Right atrium auricular region (tissue), 2 donors: Measurements from ENCODE around the gene AHNAK. TPM values are rescaled to one million over a fixed set of nuclear protein-coding genes. Genes with fewer than 3 reads are reported as not detected.

Experiments
- DNase-seq: peaks from one replicate; pipeline ENCODE4 v3.0.0-alpha.2; 2019; ENCODE audit warnings: low spot score
- H3K27ac ChIP-seq, 2 donors: fragments of 200-600 bp; sonication (generic); 1 replicate in 1 of 2; 2 replicates in 1 of 2; pipeline ENCODE4 v1.5.1; 2016 to 2019
- H3K27me3 ChIP-seq, 2 donors: fragments of 200-600 bp; sonication (generic); one replicate each; pipeline versions ENCODE4 v1.5.1 to v1.6.0; 2017 to 2019
- H3K36me3 ChIP-seq: fragments of 200-600 bp; sonication (generic); one replicate; pipeline ENCODE4 v1.5.1; 2016
- H3K4me1 ChIP-seq, 2 donors: fragments of 200-600 bp; sonication (generic); one replicate each; pipeline versions ENCODE4 v1.5.1 to v1.6.0; 2017 to 2019
- H3K4me3 ChIP-seq, 2 donors: fragments of 200-600 bp; sonication (generic); 1 replicate in 1 of 2; 2 replicates in 1 of 2; pipeline ENCODE4 v1.5.1; 2017 to 2019; ENCODE audit warnings: mild to moderate bottlenecking in 1 of 2, moderate library complexity in 1 of 2
- H3K9me3 ChIP-seq, 2 donors: fragments of 200-600 bp; sonication (generic); one replicate each; pipeline ENCODE4 v1.5.1; 2019
- total RNA-seq, 2 donors: library from RNA; depleted of rRNA; stranded (reverse); fragments of >200 nt; gene quantifications; one replicate each; pipeline ENCODE4 v1.1.0, GENCODE V29; 2016
- TF ChIP-seq, protein P1 (sequence below), 2 donors: fragments of 200-600 bp; sonication (generic); IDR thresholded peaks; one replicate each; pipeline ENCODE4 v1.5.1; 2019; ENCODE audit warnings: antibody characterized with exemption in 2 of 2

AHNAK gene
- total RNA-seq, 2 donors from 2014 or later = 270 to 441 TPM

DNA sequence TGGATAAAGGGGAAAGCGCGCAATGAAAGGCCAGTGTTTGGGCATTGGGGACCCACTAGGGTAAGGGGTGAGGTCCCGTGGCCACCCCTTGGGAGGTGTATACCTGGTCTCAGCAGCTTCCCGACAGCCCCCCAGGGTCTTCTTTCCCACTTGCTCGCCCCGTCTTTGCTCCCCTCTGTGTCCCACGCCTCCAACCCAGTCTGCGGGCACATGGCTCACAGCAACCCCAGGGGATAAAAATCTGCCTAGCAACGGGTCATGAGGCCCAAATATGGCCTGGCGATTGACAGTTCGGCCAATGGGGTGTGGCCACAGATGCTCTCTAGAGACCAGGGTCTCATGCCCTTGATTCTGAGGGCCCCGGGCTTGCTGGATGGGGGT is 41.6 kb downstream of the AHNAK start:
- Histone ChIP-seq H3K4me1 (peaks cover 0 to 90% of the 10 kb centered on the region in 2 donors), H3K36me3 (no peaks in the 10 kb centered on the region), H3K27ac (peak overlapping the region; percentile 11 to 20), H3K9me3 (no peaks in the 10 kb centered on the region), H3K4me3 (peak overlapping the region in 1 of 2 donors; percentile 39), H3K27me3 (no peaks in the 10 kb centered on the region)
- TF ChIP-seq, protein P1, sequence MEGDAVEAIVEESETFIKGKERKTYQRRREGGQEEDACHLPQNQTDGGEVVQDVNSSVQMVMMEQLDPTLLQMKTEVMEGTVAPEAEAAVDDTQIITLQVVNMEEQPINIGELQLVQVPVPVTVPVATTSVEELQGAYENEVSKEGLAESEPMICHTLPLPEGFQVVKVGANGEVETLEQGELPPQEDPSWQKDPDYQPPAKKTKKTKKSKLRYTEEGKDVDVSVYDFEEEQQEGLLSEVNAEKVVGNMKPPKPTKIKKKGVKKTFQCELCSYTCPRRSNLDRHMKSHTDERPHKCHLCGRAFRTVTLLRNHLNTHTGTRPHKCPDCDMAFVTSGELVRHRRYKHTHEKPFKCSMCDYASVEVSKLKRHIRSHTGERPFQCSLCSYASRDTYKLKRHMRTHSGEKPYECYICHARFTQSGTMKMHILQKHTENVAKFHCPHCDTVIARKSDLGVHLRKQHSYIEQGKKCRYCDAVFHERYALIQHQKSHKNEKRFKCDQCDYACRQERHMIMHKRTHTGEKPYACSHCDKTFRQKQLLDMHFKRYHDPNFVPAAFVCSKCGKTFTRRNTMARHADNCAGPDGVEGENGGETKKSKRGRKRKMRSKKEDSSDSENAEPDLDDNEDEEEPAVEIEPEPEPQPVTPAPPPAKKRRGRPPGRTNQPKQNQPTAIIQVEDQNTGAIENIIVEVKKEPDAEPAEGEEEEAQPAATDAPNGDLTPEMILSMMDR (IDR thresholded peaks at IDR 0.05) = no peak
- no peak for DNase-seq

DNA sequence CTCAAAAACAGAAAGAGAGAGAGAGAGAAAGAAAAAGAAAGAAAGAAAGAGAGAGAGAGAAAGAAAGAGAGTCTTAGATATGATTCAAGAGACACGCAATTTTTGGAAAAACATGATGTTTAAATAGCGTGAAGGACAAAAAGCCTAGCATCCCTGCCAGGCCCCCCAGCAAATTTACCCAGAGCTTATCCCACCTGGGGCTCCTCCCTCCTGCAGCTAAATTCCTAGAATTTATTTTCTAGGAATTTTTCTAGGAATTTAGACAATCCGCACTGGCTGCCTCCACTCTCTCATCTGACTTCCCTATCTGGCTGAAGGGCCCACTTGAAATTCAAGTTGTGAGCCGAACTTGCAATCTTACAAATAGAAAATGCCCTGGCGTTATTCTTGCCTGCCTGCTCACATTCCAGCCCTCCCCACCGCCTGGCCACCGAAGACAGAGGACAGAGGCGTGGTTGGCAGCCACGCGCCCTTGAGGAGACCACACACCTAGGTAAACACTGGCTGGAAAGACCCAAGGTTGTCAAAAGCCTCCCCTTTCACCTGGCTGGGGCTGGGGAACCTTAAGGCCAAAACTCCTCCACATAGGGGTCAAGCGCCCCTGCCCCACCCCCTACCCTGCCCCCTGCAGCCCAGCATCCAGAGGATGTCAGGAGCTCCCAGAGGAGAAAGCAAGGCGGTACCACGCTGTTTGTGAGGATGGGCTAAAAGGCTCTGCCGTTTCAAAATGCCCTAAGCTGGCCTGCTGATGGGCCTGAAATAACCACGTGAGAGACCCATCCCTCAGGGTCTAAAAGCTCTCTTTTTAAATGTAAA is 42.2 kb downstream of the AHNAK start:
- Histone ChIP-seq H3K4me3 (no peak overlapping the region), H3K4me1 (peaks cover 0 to 94% of the 10 kb centered on the region in 2 donors), H3K9me3 (no peaks in the 10 kb centered on the region), H3K27ac (peak overlapping the region in 1 of 2 donors; percentile 28), H3K27me3 (no peaks in the 10 kb centered on the region), H3K36me3 (no peaks in the 10 kb centered on the region)
- TF ChIP-seq, protein P1 (IDR thresholded peaks at IDR 0.05) = no peak
- DNase-seq = no peak

DNA sequence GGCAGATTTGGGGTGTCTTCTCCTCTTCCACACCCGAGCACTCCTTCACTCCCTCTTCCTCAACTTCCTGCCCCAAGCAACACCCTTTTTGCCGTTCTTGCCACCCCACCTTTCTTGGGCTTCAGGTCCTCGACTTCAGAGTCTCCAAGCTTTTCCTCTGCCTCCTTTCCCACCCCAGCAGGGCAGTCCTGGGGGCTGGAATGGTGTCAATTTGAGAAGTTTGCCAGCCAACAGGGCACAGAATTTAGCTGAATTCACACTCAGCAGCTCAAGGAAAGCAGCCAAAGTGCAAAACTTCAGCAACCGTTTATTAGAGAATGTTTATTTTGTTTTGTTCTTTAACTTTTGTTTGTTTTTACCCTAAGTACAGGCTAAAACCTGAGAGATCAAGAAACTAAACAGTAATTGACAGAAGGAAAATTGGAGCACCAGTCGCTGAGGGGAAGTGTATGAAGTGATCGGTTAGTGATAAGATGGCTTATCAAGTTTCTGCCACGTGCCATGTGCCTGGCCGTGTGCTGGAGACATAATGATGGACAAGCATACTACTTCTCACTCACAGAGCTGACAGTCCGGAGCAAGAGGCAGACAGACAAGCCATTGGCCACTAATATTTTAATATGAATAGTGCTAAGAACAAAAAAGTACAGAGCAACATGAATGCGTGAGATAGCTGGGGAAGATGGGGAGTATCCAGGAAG is 44.4 kb downstream of the AHNAK start:
- Histone ChIP-seq H3K4me3 (no peak overlapping the region), H3K27me3 (no peaks in the 10 kb centered on the region), H3K4me1 (peaks cover 0 to 80% of the 10 kb centered on the region in 2 donors), H3K36me3 (no peaks in the 10 kb centered on the region), H3K9me3 (no peaks in the 10 kb centered on the region), H3K27ac (peak overlapping the region; percentile 60 to 67)
- TF ChIP-seq, protein P1 (IDR thresholded peaks at IDR 0.05) = no peak
- DNase-seq = no peak

DNA sequence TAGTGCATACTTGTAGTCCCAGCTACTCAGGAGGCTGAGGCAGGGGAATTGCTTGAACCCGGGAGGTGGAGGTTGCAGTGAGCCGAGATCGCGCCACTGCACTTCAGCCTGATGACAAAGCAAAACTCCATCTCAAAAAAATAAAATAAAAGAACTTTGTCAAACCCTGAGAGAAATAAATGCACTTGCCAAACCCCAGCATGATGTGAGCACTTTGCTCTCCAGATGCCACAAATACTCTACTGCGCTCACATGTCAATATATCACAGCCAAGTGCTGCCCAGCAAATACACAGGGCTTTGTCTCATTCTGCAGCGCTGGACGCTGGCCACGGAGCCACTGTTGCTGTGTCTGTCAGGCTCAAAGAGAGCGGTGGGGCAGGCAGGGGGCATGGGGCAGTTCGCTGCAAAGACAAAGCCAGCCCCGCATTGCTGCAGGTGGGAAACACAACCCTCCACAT is 45.1 kb downstream of the AHNAK start:
- TF ChIP-seq, protein P1 (IDR thresholded peaks at IDR 0.05) = no peak
- Histone ChIP-seq H3K4me3 (no peak overlapping the region), H3K27me3 (no peaks in the 10 kb centered on the region), H3K4me1 (peaks cover 0 to 75% of the 10 kb centered on the region in 2 donors), H3K27ac (peak overlapping the region; percentile 60 to 67), H3K9me3 (no peaks in the 10 kb centered on the region), H3K36me3 (no peaks in the 10 kb centered on the region)
- DNase-seq = no peak

DNA sequence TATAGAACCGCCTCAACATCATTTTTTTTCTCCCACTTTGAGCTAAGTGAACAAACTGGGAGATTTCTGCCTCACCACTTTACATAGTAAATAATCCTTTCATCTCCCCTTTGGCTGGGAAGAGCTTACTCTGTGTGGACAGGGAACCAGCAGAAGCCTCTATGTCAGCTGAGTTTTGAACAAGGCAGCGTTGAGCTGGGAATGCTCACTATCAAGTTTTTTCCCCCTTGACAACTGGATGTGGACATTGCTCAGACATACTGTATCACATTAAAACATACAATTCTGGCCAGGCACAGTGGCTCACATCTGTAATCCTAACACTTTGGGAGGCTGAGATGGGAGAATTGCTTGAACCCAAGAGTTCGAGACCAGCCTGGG is 46.0 kb downstream of the AHNAK start:
- H3K36me3 ChIP-seq = no peaks in the 10 kb centered on the region
- TF ChIP-seq, protein P1 (IDR thresholded peaks at IDR 0.05) = no peak
- H3K4me3 ChIP-seq = no peak overlapping the region
- peak overlapping the region in 1 of 2 donors; percentile 60 for H3K27ac ChIP-seq
- no peaks in the 10 kb centered on the region for H3K9me3 ChIP-seq
- no peak for DNase-seq
- H3K4me1 ChIP-seq = peaks cover 0 to 69% of the 10 kb centered on the region in 2 donors
- H3K27me3 ChIP-seq = no peaks in the 10 kb centered on the region
